GM18909 (cell line): ENCODE results near the gene FCER1G.
"Not testable (repeated sequence)": the region's sequence is repeated elsewhere in the genome, so short reads cannot be mapped to it uniquely, and the experiment has no call there.

ENCODE experiments used
- ATAC-seq: cut with Tn5 transposase; IDR thresholded peaks from one replicate; pipeline ENCODE4 v1.9.1; 2021; ENCODE audit warnings: mild to moderate bottlenecking; ENCODE audit not compliant: unreplicated experiment, poor library complexity

Gene FCER1G

GRCh38 chr1:161225534-161226319 is 10.6 kb downstream of the FCER1G start, which contains the start of gene TOMM40L:
TSS of gene TOMM40L (plus strand) at chr1:161226060. CDS start at chr1:161226490, 430 bp downstream.
- peak; percentile 95 for ATAC-seq

DNA sequence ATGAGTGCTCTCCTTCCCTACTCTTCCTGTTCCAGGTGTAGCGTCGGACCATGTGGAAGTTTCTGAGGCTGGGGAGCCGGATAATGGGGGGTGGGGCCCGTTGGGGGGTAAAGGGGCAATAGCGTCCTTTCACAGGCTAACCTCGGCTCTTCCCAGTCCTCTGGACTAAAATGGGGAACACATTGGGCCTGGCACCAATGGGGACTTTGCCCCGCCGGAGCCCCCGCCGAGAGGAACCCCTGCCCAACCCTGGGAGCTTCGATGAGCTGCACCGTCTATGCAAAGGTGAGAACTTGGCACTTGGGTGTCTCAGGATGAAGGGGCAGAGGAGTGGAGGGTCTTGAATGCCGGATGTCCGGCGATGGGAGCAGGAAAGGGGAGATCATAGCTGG is 11.2 kb downstream of the FCER1G start:
- ATAC-seq: no peak

DNA sequence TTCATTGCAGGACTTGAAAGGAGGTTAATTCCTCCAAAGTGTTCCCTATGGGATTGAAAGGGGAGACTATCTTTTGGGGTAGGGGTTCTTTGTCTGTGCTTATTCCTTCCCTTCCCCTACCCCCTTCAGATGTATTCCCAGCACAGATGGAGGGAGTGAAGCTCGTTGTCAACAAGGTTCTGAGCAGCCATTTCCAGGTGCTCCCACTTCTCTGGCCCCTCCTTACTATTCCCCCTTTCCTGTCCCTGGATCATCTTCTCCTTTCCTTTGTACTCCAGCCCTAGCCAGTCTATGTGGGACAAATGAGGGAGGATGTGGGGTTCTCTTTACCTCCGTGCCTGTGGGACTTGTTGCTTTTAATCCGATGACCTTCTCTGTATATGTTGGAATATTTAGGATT is 11.7 kb downstream of the FCER1G start:
- no peak for ATAC-seq

DNA sequence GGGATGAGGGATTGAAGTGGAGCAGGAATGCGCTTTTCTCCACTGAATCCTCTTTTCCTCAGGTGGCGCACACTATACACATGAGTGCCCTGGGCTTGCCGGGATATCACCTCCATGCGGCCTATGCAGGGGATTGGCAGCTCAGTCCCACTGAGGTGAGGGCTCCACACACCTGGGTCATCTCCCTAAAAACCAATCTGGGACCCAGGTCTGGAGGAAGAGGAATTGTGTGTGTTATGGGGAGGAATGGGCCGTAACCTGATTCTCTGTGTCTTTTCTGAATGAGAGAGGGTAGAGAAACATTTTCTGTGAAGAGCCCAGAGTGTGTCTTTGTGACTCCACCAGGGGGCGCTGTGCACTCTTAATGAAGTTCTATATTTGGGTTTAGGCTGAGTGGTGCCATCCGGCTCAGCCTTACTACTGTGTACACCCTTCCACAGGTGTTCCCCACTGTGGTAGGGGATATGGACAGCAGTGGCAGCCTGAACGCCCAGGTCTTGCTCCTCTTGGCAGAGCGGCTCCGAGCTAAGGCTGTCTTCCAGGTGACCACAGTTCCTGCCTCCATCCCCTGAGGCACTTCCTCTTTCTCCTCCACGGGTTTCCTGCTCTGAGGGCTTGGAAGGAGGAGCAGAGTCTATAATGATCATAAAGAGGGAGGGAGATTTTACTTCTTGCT is 12.2 kb downstream of the FCER1G start:
- ATAC-seq: peak; percentile 43

- no peak for ATAC-seq
Observed at GRCh38 chr1:161228032-161228431, 12.9 kb downstream of the FCER1G start.

DNA sequence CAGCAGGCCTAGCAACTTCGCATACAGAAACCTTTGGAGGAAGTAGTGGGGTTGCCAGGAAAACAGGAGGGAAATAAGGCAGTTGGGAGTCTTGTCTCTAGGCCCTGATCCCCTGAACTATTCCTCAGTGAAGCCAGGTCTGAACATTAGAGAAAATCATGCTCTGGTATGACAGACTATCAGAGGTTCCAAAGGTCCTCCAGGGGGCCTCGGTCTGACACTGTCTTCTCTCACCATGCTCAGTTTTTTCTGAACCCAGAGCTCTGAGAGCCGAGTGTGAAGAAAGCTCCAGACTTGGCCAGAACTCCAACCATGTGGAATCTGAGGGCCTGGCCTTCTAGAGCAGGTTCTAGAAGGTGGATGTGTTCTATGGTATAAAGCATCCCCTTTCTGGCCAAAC is 14.8 kb downstream of the FCER1G start:
- ATAC-seq: no peak

- ATAC-seq: no peak
Observed at GRCh38 chr1:161230762-161231161, 15.7 kb downstream of the FCER1G start.

GRCh38 chr1:161233102-161233501 is 18.0 kb downstream of the FCER1G start:
- no peak for ATAC-seq

DNA sequence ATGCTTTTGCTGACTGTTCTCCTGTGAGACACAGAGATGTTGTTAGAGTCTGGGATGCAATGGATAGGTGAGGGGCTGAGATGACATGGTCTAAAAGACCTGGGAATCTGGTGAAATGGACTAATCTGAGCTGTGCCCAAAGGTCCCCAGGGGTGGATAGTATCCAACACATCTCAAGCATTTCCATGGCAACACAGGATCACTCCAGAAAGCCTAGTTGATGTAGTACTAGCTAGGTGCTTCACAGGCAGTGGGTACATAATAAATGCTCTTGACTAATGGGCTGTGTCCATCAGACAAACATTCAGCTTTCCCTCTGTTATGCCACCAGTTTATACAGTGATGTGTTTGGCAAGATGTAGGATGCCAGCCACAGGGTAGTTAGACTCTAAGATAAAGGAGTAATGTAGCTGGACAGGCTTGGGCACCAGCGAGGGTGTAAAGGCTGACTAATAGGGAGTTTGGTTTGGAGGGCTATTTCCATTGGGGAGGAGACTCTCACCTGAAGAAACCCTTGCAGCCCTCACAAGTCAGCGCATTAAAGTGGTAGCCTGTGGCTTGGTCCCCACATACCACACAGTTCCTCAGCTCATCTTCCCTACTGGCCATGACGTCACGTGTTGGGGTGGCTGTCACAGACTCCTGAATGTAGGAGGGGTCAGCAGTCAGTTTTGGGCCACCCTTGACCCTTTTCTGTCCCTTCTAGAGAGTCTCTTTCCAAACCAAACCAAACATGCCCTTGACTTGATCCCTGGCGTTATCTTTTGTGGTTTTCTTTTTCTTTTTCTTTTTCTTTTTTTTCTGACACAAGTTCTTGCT is 21.1 kb downstream of the FCER1G start:
- no peak for ATAC-seq

DNA sequence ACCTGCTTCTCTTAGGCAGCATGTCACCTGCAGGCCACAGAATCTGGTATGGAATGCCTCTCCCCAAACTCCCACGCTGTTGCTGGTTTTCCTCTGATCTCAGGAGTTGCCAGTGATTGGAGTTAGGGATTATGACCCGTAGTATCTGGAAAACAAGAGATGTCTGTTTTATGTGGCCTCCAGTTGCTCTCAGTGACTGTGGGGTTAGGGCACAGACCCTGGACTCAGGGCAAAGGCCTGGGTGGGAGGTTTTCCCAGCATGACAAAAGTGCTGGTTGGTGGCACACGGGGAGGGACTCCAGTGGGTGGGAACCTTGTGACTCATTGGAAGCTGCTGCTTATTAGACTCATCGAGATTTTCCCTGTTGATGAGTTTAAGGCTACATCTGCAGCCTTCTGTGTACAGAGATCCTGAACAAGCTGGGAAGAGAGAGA is 23.0 kb downstream of the FCER1G start, which contains the start of gene NR1I3:
Gene NR1I3, minus strand, starts transcription at position 165 of the 435 bp plus-strand sequence. CDS start 1,638 bp downstream, outside the sequence.
- ATAC-seq: no peak

DNA sequence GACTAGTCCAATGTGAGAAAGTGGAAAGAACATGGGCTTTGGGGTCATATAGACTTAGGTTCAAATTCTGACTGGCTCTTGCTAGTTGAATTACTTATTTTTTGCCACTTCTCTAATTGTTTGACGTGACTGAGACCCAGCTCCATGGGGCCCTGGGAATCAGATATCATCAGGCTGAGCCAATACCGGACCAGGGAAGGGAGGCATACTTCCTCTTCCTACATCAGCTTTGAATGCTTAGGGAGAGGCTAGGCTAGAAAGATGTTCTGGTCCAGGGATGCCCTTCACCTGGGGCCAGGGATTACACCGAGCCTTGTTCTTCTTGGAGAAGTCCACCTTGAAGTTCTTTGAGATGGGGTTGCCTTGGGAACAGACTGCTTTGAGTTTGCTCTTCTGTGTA is 26.6 kb downstream of the FCER1G start:
- no peak for ATAC-seq

DNA sequence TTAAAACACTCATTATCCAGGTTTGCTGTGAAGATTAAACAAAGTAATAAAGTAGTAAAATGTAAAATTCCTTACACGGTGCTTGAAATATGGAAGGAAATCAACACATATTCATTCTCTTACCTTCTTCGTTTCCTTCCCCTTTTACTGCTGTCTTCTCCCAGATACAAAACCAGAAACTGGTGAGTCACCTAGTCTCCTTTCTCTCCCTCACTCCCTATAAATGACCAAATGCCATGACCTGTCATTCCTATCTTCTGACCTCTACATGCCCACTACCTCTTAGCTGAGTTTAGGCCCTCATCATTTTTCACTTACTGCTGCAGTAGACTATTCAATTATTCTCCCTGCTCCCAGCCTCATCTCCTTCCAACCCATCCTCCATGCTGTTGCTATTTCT is 27.2 kb downstream of the FCER1G start:
- ATAC-seq: no peak

- no peak for ATAC-seq
Observed at GRCh38 chr1:161244888-161245287, 29.8 kb downstream of the FCER1G start.

- not testable (repeated sequence) for ATAC-seq
Observed at GRCh38 chr1:161250100-161250499, 35.0 kb downstream of the FCER1G start.

DNA sequence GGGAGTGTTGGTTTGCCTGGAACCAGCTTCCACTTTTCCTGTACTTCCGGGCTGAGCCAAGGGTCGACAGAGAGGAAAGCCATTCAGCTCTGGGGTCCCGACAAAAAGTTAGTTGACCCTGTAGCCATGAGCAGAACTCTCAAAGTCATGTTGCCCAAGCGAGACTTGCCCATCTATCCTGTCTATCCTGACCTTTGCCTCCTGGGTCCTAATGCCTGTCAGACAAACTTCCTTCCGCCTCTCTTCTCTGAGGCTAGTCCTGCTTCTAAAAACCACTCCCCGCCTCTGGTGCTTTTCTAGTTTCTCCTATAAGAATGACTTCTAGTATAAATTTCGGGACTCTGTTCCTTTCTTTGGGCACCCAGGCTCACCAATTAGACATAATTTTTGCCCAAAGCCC is 35.7 kb downstream of the FCER1G start:
- no peak for ATAC-seq

DNA sequence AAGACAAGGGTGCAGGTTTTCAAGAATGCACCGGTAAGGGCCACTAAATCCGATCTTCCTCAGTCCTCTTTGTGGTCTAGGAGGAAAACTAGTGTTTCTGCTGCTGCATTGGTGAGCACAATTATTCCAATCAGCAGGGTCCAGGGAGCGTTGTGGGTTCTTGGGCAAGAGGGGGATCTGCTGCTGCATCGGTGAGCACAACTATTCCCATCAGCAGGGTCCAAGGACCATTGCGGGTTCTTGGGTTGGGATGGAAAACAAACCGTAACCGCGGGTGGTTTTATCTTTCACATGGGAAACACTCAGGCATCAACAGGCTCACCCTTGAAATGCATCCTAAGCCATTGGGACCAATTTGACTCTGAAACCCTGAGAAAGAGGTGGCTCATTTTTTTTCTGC is 36.5 kb downstream of the FCER1G start:
- ATAC-seq: no peak

- not testable (repeated sequence) for ATAC-seq
Observed at GRCh38 chr1:161255302-161255701, 40.2 kb downstream of the FCER1G start.

DNA sequence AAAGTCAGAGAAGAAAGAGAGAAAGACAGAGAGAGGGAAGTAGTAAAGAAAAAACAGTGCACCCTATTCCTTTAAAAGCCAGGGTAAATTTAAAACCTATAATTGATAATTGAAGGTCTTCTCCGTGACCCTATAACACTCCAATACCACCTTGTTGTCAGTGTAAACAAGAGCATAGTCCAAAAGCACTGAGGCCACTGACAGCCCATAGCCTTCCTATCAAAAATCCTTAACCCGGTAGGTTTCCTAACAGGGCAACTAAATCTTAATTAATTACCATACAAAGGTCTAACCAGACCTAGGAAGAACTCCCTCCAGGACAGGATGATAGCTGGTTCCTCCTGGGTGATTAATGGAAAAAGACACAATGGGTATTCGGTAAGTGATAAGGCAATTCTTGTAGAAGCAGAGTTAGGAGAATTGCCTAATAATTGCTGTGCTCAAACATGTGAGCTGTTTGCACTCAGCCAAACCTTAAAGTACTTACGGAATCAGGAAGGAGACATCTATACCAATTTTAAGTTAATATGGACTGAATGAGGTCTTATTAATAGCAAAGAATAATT is 40.9 kb downstream of the FCER1G start:
- ATAC-seq: not testable (repeated sequence)

DNA sequence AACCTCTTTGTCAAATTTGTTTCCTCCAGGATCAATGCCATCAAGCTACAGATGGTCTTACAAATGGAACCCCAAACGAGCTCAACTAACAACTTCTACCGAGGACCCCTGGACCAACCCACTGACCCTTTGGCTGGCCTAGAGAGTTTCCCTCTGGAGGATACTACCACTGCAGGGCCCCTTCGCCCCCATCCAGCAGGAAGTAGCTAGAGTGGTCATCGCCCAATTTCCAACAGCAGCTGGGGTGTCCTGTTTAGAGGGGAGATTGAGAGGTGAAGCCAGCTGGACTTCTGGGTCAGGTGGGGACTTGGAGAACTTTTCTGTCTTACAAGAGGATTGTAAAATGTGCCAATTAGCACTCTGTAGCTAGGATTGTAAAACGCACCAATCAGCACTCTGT is 42.0 kb downstream of the FCER1G start:
- not testable (repeated sequence) for ATAC-seq
